GM15510 (cell line): ENCODE measurements around the gene RIPOR2.

Experiments used
- POLR2A ChIP-seq: IDR thresholded peaks from 3 replicates; pipeline ENCODE4 v1.6.1; 2011; ENCODE audit warnings: borderline replicate concordance; ENCODE audit not compliant: insufficient read length; ENCODE audit errors: extremely low read depth

RIPOR2 gene

GRCh38 chr6:24933266-24933665 is 2.5 kb downstream of the RIPOR2 start:
- no peak for TF ChIP-seq POLR2A

GRCh38 chr6:24932832-24933231 is 2.9 kb downstream of the RIPOR2 start:
- TF ChIP-seq POLR2A: no peak

DNA sequence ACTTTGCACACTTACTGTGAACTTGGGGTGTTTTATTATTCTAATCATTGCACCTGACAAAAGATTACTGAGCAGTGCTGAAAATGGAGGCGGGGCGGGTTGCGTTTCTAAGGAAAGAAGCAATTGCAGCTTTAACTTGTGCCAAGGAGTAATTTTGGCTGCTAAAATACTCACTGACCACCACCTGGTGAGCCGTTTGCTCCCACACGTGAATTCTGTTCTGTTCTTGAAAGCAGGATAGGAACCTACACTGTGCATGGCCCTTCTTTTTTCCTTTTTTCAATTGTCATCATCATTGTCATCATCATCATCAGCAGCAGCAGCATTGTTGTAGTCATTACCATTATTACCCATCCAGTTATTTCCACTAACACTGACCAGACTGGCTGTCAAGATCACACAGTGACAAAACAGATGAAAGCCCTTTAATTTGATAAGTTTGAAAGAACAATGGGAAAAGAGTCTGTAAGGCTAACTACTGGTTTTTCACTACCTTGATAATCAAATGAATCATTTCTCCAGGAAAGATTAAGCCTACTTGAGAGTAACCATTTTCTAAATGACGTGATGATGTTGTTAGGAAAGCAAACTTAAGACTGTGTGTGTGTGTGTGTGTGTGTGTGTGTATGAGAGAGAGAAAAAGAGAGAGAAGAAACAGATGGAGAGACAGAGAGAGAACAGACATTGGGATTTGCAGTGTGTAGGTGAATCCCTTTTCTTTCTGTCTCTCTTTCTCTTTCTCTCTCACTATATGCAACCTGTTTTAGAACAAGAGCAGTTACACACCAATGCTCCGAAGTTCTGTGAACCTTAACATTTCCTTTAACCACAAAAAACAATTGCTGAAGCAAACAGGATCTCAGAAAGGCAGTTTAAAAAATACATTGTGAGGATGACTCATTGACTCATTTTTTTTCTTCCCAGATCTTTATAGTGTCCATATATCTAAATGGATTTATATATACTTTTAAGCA is 3.8 kb downstream of the RIPOR2 start:
- TF ChIP-seq POLR2A: no peak

DNA sequence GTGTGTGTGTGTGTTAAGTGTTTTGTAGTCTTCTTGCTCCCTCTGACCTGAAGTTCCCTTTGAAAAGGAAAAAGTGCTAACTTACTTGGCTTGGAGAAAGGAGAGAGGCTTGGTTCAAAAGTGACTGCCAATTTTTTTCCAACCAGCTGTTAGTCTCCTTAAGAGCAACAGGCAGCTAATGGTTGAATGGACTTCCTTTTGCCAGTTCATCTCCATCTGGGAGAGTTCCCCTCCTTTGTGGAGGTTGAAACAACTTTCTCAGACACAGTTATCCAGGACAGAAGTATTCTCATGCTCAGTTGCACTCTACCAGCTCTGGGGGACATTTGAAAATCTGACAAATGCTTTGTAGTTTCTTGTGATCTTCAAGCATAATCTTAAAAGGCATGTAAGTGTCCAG is 4.5 kb downstream of the RIPOR2 start:
- no peak for TF ChIP-seq POLR2A

GRCh38 chr6:24930431-24930871 is 5.3 kb downstream of the RIPOR2 start:
- no peak for TF ChIP-seq POLR2A

- no peak for TF ChIP-seq POLR2A
Measured at GRCh38 chr6:24929242-24929641, 6.5 kb downstream of the RIPOR2 start.

DNA sequence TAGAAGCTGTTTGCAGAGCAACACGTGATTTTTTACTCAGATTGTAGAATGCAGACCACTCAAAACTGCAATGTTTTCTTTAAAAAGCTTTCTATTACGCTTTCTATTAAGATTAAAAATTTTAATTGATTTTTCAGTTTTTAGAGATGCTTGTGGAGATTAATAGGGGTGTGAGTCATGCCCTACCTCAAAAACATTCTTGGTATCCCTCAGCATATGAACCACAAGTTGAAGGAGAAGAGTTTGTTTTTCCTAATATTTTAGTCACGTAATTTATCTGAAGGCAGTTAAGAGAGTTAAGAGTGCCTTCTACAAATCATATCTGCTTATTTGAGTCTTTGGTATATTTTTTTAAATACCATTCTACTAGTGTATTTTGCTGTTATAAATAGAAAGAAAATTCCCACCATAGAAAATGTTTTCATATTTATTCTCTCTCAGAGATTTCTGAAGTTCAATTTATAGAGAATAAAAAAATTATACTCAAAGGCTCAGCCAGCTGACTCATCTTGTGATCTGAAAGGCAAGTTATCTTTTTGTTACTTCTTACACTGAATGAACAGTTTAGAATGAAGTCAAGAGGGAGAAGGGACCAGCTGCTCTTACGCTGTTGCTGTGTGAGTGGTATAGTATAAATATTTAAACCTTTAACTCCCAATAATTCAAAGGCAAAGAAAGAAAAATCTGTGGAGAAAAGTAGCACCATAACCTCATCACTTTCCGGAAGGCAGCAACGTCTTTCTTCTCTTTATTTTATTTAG is 7.6 kb downstream of the RIPOR2 start:
- no peak for TF ChIP-seq POLR2A

DNA sequence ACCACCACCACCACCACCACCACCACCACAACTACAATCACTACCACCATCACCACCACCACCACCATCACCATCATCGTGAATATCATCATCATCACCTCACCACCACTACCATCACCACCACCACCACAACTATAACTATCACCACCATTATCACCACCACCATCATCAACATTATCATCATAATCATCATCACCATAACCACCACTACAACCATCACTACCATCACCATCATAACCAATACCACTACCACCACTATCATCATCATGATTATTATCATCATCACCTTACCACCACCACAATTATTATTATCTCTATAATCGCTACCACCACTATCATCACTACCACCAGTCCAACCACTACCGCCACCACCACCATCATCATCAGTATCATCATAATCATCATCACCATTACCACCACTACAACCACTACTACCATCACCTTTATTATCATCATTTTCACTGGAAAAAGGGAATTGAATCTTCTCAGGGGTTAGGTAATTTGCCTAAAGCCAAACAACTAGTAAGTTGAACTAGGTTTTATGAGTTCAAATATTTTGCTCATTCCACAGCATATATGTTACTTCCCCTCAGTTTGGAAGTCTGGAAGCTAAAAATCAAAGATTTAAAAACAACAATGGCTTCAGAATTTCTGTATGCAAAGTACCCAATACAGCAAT is 8.3 kb downstream of the RIPOR2 start:
- no peak for TF ChIP-seq POLR2A

DNA sequence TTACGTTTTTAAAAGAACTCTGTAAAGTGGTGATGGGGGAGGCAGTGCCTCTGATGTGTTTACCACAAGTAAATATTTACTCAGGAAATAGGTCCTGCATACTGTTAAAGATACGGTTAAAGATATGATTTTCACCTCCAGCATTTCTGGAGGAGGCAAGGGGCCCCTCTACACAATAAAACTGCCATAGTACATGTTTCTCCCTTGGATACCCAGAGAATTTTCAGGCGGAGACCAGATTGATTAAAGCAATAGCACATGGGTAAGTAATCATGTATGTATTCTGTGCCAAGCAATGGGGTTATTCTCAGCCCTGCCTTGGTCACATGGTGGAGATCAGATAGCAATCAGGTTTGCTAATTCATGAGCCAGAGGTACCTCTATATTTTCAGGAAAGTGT is 9.6 kb downstream of the RIPOR2 start:
- TF ChIP-seq POLR2A: no peak

- TF ChIP-seq POLR2A: no peak
Measured at GRCh38 chr6:24925661-24926060, 10.1 kb downstream of the RIPOR2 start.

GRCh38 chr6:24924580-24925356 is 11.0 kb downstream of the RIPOR2 start:
- no peak for TF ChIP-seq POLR2A

- TF ChIP-seq POLR2A: no peak
Measured at GRCh38 chr6:24923885-24924401, 11.8 kb downstream of the RIPOR2 start.

- TF ChIP-seq POLR2A: no peak
Measured at GRCh38 chr6:24922814-24923213, 12.9 kb downstream of the RIPOR2 start.

GRCh38 chr6:24922170-24922569 is 13.6 kb downstream of the RIPOR2 start:
- no peak for TF ChIP-seq POLR2A
